ENCODE results near the gene GNAL.
"Not testable (repeated sequence)": the region's sequence is repeated elsewhere in the genome, so short reads cannot be mapped to it uniquely, and the experiment has no call there.

The GNAL gene

DNA sequence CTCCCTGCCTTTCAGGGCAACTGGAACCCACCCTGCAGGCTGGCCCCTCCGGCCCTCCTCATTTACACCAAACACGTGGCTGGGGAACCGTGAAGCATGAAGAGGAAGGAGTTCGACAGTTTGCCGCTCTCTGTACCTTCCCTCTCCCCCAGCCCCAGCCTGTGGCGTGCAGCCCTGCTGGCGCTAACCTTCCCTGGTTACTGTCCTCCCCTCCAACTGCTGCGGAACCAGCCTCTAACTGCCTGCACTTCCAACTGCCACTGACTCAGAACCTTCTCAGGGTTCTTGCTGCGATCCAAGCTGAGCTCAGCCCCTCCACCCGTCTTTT lies 19.2 kb upstream of the GNAL start:
- DNase-seq, result no peak

- DNase-seq, result no peak
Measured at GRCh38 chr18:11671156-11671555, 17.9 kb upstream of the GNAL start.

DNA sequence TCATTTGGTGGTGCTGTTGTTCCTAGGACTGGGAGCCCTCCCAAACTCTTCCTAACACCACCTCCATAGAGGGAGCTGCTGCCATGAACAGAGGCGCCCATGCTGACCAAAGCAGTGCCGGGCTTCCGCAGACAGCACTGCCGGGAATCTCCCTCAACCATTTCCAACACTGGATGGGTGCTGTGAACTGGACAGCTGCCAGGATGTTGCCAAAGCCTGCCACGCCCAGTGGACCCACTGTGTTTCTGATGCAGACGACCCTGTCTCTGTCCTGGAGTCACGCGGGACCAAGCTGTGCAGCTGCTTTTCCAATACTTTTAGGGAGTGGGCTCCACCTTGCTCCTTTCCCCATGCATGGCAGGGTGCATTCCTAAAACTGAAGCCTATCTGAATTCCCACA lies 16.9 kb upstream of the GNAL start:
- no peak for DNase-seq

- no peak for DNase-seq
Measured at GRCh38 chr18:11672846-11673454, 16.1 kb upstream of the GNAL start.

- DNase-seq, result no peak
Measured at GRCh38 chr18:11673560-11673959, 15.5 kb upstream of the GNAL start.

- DNase-seq, result no peak
Measured at GRCh38 chr18:11674119-11674518, 14.9 kb upstream of the GNAL start.

DNA sequence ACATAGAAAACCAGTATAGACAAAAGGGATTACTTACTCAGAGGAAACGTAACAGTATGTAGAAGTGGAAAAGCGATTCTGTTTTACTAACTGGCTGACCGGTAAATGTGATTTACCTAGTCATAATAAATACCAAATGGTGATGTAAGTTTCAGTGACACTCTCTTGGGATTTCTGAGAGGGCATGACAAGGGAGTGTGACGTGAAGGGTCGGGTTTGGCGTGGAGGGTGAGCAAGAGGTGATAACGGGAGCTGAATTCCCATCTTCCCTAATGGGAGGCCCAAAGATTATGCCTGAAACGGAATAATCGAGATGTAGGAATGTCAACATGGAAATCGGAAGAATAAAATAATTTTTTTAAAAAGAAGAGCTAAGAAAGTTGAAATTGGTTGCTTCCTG lies 12.7 kb upstream of the GNAL start:
- DNase-seq, result no peak

GRCh38 chr18:11676867-11677266 lies 12.2 kb upstream of the GNAL start:
- no peak for DNase-seq

- DNase-seq, result no peak
Measured at GRCh38 chr18:11678211-11678610, 10.9 kb upstream of the GNAL start.

DNA sequence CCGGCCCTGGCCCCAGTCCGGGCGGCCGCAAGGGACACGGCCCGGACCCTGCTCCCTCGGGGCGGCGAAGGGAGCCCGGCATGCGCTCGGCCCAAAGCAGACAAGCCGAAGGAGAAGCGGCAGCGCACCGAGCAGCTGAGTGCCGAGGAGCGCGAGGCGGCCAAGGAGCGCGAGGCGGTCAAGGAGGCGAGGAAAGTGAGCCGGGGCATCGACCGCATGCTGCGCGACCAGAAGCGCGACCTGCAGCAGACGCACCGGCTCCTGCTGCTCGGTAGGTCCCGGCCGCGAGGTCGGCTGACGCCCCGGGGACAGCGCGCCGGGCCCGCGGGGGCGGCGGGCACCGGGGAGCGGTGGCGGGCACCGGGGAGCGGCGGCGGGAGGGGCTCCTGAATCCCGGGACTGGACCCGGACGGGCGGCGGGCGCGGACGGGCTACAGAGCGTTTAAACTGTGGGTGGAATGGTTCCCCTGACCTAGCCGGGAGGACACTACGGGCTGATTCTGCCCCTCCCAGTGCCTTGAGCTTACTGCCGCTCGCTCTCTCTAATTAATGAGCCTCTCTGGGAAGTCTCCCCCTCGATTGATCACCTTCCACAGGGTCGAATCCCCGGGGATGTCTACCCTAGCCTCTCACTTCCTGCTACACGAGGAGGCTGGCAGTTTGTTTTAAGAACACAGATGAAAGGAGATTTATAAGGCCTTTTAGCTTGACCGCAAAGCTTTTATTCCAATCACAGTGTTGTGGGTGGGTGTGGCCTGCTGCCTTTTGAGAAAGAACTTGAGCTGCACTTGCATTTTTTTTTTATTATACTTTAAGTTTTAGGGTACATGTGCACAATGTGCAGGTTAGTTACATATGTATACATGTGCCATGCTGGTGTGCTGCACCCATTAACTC lies 853 bp downstream of the GNAL start:
- DNase-seq, result no peak

GRCh38 chr18:11690660-11691059 lies 1.6 kb downstream of the GNAL start:
- DNase-seq, result not testable (repeated sequence)

DNA sequence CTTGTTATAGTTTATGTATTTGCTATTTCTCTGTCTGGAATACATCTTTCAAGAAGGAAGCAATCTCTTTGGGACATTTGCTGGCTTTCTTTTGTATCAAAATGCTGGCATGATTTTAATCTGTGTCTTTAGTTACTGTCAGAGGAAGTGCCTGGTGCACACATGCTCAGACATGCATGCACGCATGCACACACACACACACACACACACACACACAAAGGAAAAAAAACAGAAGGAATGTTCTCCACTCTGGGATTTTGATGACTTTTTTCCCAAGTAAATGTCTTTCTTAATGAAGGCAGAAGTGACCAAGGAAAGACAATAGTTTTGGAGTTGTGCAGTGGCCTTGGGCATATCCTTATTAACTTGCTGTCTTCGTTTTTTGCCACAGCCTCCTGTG lies 6.7 kb downstream of the GNAL start:
- no peak for DNase-seq

DNA sequence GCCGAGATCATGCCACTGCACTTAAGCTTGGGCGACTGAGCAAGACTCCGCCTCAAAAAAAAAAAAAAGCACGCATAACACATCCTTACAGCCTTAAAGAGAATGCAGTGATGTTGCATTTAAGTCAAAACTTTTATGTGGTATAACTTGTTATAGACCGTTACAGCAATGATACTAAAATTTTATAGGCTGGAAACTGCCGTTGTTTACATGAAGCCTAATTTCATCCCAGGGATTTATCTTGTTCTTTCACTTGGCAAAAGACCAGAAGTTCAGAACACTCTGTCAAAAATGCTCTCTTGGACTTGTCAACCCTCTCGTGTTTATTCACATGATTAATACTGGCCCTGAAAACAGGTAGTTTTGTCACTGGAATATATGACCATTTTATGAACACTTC lies 7.4 kb downstream of the GNAL start:
- no peak for DNase-seq

GRCh38 chr18:11700876-11701275 lies 11.8 kb downstream of the GNAL start:
- no peak for DNase-seq

DNA sequence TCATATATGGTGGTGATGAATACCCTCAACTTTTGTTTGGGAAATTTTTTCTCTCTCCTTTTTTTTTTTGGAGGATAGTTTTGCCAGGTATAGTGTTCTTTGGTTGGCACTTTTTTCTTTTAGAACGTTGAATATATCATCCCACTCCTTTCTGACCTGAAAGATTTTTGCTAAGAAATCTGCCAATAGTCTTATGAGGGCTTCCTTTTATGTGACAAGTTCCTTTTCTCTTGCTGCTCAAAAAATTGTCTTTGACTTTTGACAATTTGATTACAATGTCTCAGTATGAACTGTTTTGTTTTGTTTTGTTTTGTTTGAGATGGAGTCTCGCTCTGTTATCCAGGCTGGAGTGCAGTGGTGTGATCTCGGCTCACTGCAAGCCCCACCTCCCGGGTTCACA lies 21.5 kb downstream of the GNAL start:
- no peak for DNase-seq

DNA sequence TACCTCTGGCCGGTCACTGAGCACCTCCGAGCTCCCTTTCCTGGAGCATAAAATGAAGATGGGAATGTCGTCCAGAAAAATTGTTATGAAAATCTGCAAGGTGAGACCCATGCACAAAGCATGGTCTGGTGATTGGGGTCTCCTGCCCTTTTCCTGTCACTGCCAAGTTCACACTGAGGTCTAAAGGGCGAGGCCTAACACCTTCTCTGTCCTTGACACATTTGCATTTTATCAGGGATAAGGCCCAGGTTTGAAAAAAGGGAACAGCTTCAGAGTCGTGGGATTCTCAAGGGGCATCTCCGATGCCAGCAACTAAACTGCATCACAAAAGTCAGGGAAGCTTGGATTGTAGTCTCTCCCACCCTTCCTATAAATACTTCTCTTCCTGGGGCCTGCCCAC lies 24.7 kb downstream of the GNAL start:
- no peak for DNase-seq

DNA sequence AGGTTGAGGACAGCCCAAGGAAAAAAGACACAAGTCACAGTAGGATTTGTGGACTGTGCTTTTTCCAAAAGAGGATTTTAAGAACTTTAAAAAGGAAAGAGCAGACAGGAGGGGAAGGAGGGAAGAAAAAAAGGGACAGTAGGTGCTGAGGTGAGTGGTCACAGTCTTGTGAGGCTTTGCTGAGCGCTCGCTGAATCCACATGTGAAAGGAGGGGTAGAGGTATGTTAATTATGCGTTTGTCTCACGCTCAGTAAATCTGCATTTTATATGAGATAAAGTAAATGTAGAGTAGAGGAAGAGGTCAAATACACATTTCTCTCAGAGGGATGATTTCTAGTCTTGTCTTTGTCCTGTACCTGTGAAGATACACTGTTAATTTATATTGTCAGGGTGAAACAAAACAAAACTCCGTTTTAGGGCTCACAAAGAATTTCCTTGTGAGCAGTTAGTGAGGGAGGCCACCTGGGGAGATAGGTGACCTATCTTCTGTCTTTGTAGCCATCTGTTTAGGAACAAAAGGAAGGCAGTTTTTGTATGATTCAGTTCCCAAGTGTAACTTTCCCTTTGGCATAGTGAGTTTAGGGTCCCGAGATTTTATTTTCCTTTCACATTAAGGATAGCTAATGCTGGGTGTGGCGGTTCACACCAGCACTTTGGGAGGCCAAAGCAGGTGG lies 25.3 kb downstream of the GNAL start:
- DNase-seq, result no peak

DNA sequence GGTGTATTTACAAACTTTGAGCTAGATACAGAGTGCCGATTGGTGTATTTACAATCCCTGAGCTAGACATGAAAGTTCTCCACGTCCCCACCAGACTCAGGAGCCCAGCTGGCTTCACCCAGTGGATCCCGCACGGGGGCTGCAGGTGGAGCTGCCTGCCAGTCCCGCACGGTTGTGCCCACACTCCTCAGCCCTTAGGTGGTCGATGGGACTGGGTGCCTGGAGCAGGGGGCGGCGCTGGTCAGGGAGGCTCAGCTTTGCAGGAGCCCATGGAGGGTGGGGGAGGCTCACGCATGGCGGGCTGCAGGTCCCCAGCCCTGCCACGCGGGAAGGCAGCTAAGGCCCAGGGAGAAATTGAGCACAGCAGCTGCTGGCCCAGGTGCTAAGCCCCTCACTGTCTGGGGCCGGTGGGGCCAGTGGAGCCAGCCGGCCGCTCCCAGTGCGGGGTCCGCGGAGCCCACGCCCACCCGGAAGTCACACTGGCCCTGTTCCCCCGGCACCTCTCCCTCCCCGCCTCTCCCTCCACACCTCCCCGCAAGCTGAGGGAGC lies 27.8 kb downstream of the GNAL start:
- DNase-seq, result not testable (repeated sequence)

GRCh38 chr18:11719050-11719449 lies 30.0 kb downstream of the GNAL start:
- no peak for DNase-seq

DNA sequence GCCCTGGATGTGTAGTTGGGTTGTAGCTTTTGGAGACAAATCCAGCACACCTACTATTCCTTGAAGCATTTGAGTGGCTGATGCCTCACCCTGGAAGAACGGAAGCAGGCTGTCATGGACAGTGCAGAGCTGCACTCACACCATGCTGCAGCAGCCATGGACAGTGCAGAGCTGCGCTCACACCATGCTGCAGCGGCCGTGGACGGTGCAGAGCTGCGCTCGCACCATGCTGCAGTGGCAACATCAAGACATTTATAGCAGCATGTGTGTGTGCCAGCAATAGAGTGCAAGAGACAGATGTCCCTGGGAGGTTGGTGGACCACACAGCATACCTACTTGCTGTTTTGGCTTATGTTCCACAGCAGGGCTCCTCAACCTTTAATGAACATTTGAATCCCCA lies 30.6 kb downstream of the GNAL start:
- no peak for DNase-seq

- DNase-seq, result no peak
Measured at GRCh38 chr18:11721720-11722119, 32.7 kb downstream of the GNAL start.

DNA sequence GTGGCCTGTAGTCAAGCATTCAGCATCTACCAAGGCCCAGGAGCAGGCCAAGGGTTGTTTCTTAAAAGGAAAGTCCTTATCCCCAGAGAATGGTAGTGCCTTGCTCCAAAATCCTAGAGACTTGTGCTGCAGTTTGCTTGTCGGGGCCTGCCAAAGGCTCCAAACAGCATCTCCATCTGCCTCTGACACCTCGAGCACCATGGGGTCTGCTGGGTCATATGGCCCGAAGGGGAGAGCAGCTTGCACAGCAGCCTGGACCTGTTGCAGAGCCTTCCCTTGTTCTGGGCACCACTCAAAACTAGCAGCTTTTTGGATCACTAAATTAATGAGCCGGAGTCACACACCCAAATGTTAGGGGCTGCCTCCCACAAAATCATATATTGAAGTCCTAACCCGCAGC lies 35.7 kb downstream of the GNAL start:
- no peak for DNase-seq

GRCh38 chr18:11726556-11726955 lies 37.5 kb downstream of the GNAL start:
- DNase-seq, result no peak

DNA sequence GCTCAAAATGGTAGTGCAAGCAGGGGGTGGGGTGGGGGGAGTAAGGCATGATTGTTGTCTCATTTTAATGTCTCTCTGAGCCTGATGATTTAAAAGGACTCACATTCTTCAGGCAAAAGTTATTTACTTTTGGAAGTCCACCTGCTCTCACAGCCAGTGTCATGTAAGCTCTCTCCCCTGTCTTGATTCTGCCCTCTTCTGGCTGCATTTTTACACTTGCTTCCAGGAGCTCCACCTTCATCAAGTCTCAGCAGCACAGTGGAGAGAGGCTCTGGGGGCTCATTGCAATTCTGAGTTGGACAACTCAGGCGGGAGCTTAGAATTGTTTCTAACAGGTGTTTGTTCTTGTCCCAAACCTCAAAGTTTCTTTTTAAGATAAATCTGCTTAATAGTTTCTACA lies 39.2 kb downstream of the GNAL start:
- no peak for DNase-seq
